HG02588 (cell line): ENCODE measurements around the gene YEATS2.
"Not testable (repeated sequence)": the region's sequence is repeated elsewhere in the genome, so short reads cannot be mapped to it uniquely, and the experiment has no call there.

ENCODE experiments used
- ATAC-seq: cut with Tn5 transposase; IDR thresholded peaks from one replicate; pipeline ENCODE4 v1.9.1; 2021; ENCODE audit warnings: mild to moderate bottlenecking, moderate library complexity; ENCODE audit not compliant: unreplicated experiment

YEATS2 gene

GRCh38 chr3:183774631-183775030, 77.0 kb downstream of the YEATS2 start:
- no peak for ATAC-seq

GRCh38 chr3:183775781-183776180, 78.2 kb downstream of the YEATS2 start:
- ATAC-seq = no peak

GRCh38 chr3:183776451-183776850, 78.9 kb downstream of the YEATS2 start:
- ATAC-seq = not testable (repeated sequence)

GRCh38 chr3:183777016-183777618, 79.5 kb downstream of the YEATS2 start:
- no peak for ATAC-seq

GRCh38 chr3:183779896-183780465, 82.4 kb downstream of the YEATS2 start:
- no peak for ATAC-seq

GRCh38 chr3:183781246-183781645, 83.6 kb downstream of the YEATS2 start:
- ATAC-seq = no peak

GRCh38 chr3:183782576-183783276, 85.1 kb downstream of the YEATS2 start:
- no peak for ATAC-seq

- not testable (repeated sequence) for ATAC-seq
Measured at GRCh38 chr3:183784503-183784902, 86.9 kb downstream of the YEATS2 start.

- no peak for ATAC-seq
Measured at GRCh38 chr3:183789826-183790225, 92.2 kb downstream of the YEATS2 start.

- ATAC-seq = no peak
Measured at GRCh38 chr3:183790700-183791099, 93.1 kb downstream of the YEATS2 start.

GRCh38 chr3:183792976-183793375, 95.4 kb downstream of the YEATS2 start:
- no peak for ATAC-seq

GRCh38 chr3:183794452-183794851, 96.9 kb downstream of the YEATS2 start:
- ATAC-seq = no peak

GRCh38 chr3:183796372-183796771, 98.8 kb downstream of the YEATS2 start:
- ATAC-seq = no peak

- no peak for ATAC-seq
Measured at GRCh38 chr3:183797996-183798395, 100.4 kb downstream of the YEATS2 start.

GRCh38 chr3:183799461-183799860, 101.9 kb downstream of the YEATS2 start:
- ATAC-seq = no peak

GRCh38 chr3:183800243-183800863, 102.8 kb downstream of the YEATS2 start:
- ATAC-seq = no peak

- no peak for ATAC-seq
Measured at GRCh38 chr3:183801601-183802000, 104.0 kb downstream of the YEATS2 start.

GRCh38 chr3:183802989-183803388, 105.4 kb downstream of the YEATS2 start:
- no peak for ATAC-seq

- no peak for ATAC-seq
Measured at GRCh38 chr3:183807209-183807728, 109.7 kb downstream of the YEATS2 start.

- no peak for ATAC-seq
Measured at GRCh38 chr3:183807881-183808280, 110.3 kb downstream of the YEATS2 start.

GRCh38 chr3:183808355-183808754, 110.8 kb downstream of the YEATS2 start:
- ATAC-seq = no peak

- ATAC-seq = no peak
Measured at GRCh38 chr3:183809270-183809669, 111.7 kb downstream of the YEATS2 start.
